Liver (tissue), 9 donors: ENCODE results near the gene DERL3. TPM values are rescaled to one million over a fixed set of nuclear protein-coding genes. Genes with fewer than 3 reads are reported as not detected.

Experiments used
- DNase-seq: peaks from one replicate; pipeline ENCODE4 v3.0.0-alpha.2; 2017; ENCODE audit warnings: low spot score
- H3K27ac ChIP-seq, 2 donors: one replicate each; pipeline ENCODE4 v1.7.0; 2013; ENCODE audit warnings: inconsistent platforms in 2 of 2, low read length in 2 of 2, control low read depth in 1 of 2, low read depth in 1 of 2, mild to moderate bottlenecking in 1 of 2
- H3K27me3 ChIP-seq, 4 donors: one replicate each; pipeline versions ENCODE4 v1.6.1 to v1.7.0; 2013; ENCODE audit warnings: low read length in 3 of 4, inconsistent platforms in 1 of 4, mild to moderate bottlenecking in 1 of 4, moderate library complexity in 1 of 4; ENCODE audit not compliant: control insufficient read depth in 4 of 4, insufficient read depth in 4 of 4
- H3K36me3 ChIP-seq, 4 donors: one replicate each; pipeline versions ENCODE4 v1.6.1 to v1.7.0; 2013; ENCODE audit warnings: low read length in 3 of 4, mild to moderate bottlenecking in 3 of 4, low read depth in 1 of 4, moderate library complexity in 1 of 4; ENCODE audit not compliant: control insufficient read depth in 4 of 4, insufficient read depth in 3 of 4
- H3K4me1 ChIP-seq, 4 donors: one replicate each; pipeline versions ENCODE4 v1.6.1 to v1.7.0; 2013; ENCODE audit warnings: low read length in 3 of 4, mild to moderate bottlenecking in 3 of 4, moderate library complexity in 1 of 4; ENCODE audit not compliant: control insufficient read depth in 4 of 4, insufficient read depth in 4 of 4
- H3K4me3 ChIP-seq, 3 donors: one replicate each; pipeline versions ENCODE4 v1.6.1 to v1.7.0; 2013; ENCODE audit warnings: low read length in 3 of 3, control low read depth in 1 of 3, low read depth in 1 of 3, mild to moderate bottlenecking in 1 of 3
- H3K9ac ChIP-seq, 2 donors: one replicate each; pipeline ENCODE4 v1.7.0; 2013; ENCODE audit warnings: low read length in 2 of 2, mild to moderate bottlenecking in 2 of 2, moderate library complexity in 2 of 2, control low read depth in 1 of 2, low read depth in 1 of 2
- H3K9me3 ChIP-seq, 4 donors: one replicate each; pipeline versions ENCODE4 v1.6.1 to v1.7.0; 2013; ENCODE audit warnings: low read length in 3 of 4; ENCODE audit not compliant: control insufficient read depth in 4 of 4
- HNF4G ChIP-seq: IDR thresholded peaks from 2 replicates; pipeline ENCODE4 v1.6.1; 2016; ENCODE audit warnings: antibody characterized with exemption
- NR2F2 ChIP-seq: IDR thresholded peaks from 2 replicates; pipeline ENCODE4 v1.6.1; 2016; ENCODE audit warnings: antibody characterized with exemption
- RAD21 ChIP-seq, 2 donors: IDR thresholded peaks; 2 replicates each; pipeline ENCODE4 v1.6.1; 2016; ENCODE audit warnings: antibody characterized with exemption in 2 of 2, mild to moderate bottlenecking in 2 of 2
- RXRA ChIP-seq, 2 donors: IDR thresholded peaks; 2 replicates each; pipeline ENCODE4 v1.6.1; 2017 to 2018; ENCODE audit warnings: antibody characterized with exemption in 2 of 2, mild to moderate bottlenecking in 1 of 2
- TAF1 ChIP-seq: conservative IDR thresholded peaks from 2 replicates; pipeline ENCODE4 v1.6.1; 2016; ENCODE audit warnings: antibody characterized with exemption, mild to moderate bottlenecking
- WGBS: extraction: QIAGEN DNeasy Blood & Tissue Kit; methylation state at CpG from one replicate; pipeline ENCODE4 v1.1.7; 2013; 5-methylcytosine and 5-hydroxymethylcytosine counted together
- polyA plus RNA-seq, 2 donors: library from polyadenylated mRNA; stranded (reverse) in 1 of 2; unstranded in 1 of 2; fragments of 200-250 nt in 1 of 2; fragments of >200 nt in 1 of 2; fragmentation: Nextera tagmentation in 1 of 2; extraction: Ambion mirVana in 1 of 2; gene quantifications; one replicate each; pipeline versions ENCODE4 v1.2.1 to v1.2.3, GENCODE V29; 2013 to 2015
- total RNA-seq, 2 donors: library from RNA; depleted of rRNA; stranded (reverse); fragments of >200 nt; gene quantifications; one replicate each; pipeline ENCODE4 v1.2.3, GENCODE V29; 2014
- TF ChIP-seq, protein P1 (sequence below): fragments of 150-350 bp; IDR thresholded peaks from 2 replicates; pipeline ENCODE4 v1.5.1; 2017; ENCODE audit warnings: improper control_type of control experiment, low read depth, low read length; ENCODE audit not compliant: missing input control
- donor health status: healthy.
- donor health status: healthy.
- donor health status: healthy.
- donor health status: healthy.
- donor health status: healthy.

DERL3 gene
- total and polyA plus RNA-seq, 4 donors, result 1.0 to 9.3 (median 3.9) TPM

DNA sequence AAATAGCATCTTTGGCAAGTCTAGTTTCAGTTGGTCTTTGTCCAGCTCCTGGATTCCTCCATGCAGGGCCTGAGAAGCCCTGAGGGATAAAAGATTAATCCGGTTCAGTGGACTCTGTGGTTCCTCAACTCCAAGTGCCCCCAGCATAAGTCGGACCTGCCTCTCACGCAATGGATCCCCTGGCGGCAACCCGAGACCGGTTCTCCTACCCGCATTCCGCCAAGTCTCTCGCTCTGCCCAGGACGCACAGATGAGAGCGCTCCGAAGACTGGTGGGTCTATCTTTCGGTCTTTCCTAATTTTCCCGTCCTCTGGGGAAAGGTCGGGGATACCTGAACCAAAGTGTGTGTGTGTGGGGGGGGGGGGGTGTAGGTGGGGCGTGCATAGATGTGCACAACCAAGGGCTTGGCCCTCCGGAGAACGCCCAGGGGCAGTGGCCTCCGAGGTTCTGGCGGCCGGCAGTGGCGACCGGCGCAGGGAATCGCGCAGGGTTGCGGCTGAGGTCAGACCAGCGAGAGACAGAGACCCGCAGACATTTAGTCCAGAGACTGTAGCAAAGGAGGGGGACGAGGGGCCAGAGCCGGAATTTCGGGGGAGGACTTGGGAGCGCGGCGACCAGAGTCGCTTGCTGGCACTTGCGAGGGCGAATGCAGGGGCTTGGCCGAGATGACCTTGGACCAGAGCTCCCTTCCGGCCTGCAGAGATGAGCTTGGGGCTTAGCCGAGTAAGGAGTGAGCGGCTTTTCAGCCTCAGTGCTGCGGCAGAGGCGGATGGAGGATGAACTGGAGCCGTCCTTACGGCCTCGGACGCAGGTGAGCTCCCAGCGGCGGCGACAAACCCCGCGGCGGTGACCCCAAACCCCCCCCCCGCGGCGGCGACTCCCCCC lies 18.2 kb upstream of the DERL3 start:
- peaks cover 0 to 21% (median 13%) of the 10 kb centered on the region in 4 donors for H3K4me1 ChIP-seq
- H3K9me3 ChIP-seq, result no peaks in the 10 kb centered on the region
- no peaks in the 10 kb centered on the region for H3K36me3 ChIP-seq
- H3K4me3 ChIP-seq, result peak overlapping the region; percentile 50 to 96 (median 84)
- 4% methylated on average over 58 of the region's 58 CpGs for WGBS
- H3K27ac ChIP-seq, result peak overlapping the region; percentile 87 to 88
- H3K27me3 ChIP-seq, result no peaks in the 10 kb centered on the region
- peak overlapping the region; percentile 5 to 88 for H3K9ac ChIP-seq
- TF ChIP-seq RXRA (IDR thresholded peaks at IDR 0.05), result no peak
- peak; percentile 33 for TF ChIP-seq NR2F2
- DNase-seq, result peak; percentile 52

DNA sequence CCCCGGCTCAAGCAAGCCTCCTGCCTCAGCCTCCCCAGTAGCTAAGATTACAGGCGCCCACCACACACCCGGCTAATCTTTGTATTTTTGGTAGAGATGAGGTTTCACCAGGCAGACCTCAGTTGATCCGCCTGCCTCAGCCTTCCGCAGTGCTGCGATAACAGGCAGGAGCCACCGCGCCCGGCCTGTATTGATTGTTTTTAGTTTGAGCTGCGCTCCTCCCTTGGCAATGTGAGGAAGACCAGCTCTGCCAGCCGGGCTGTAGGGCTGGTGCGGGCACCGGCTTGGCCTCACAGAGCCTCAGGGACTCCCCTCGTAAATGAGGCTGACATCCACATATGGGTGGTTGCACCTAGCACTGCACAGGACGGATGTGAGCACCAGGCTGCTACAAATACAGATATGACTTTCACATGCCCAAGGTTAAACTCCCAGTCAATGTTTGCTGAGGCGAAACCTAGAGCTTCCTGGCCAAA lies 11.4 kb upstream of the DERL3 start:
- H3K4me3 ChIP-seq, result peak overlapping the region in 2 of 3 donors; percentile 5 to 37
- H3K27ac ChIP-seq, result no peak overlapping the region
- peaks cover 2 to 15% (median 7%) of the 10 kb centered on the region in 4 donors for H3K4me1 ChIP-seq
- H3K9me3 ChIP-seq, result no peaks in the 10 kb centered on the region
- no peak for TF ChIP-seq TAF1
- TF ChIP-seq RXRA (IDR thresholded peaks at IDR 0.05), result peak in 1 of 2 donors; percentile 2
- H3K9ac ChIP-seq, result no peak overlapping the region
- 32% methylated on average over 16 of the region's 16 CpGs for WGBS
- H3K36me3 ChIP-seq, result no peaks in the 10 kb centered on the region
- DNase-seq, result no peak
- H3K27me3 ChIP-seq, result no peaks in the 10 kb centered on the region

DNA sequence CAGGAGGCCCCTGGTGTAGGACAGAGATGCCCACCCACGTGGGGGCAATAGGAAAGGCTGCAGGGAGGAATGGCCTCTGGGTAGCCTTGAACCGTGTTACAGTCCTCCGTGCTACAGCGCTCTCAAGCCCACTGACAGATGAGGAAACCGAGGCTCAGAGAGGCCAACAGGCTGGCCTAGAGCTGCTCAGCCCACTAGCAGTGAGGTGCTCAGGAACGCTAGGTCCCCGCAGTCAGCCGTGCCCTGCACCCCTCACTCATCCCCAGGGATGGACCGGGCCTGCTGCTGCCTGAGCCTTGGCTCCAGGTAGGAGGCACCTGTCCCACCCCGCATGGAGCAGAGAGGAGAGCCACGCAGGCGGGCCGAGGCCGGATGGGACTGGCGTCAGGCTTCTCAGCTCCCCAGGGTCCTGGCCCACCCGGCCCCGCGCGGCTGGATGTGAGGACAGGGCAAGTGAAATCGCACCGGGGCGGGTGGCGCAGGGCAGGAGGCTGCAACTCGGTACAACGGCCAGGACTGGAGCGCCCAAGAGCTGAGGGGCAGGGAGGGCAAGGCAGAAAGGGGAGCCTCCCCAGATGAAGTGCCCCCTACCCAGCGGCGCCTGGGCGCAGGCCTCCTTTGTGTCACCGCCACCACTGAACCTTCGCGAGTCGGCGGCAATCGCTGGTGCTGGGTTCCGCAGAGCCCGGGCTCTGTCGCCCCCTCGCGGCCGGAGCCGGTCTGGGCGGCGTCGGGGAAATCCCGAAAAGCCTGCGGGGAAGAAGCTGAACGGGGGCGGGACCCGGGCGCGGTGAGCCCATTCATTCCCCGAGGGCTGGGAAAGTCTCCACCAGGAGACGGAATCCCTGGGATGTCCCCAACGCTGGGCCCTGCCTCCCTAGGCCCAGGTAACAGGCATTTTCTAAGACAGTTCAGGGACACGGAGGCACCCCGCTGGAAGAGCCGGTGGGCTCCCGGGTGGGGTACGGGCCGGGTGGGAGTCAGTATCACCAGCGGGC lies 10.5 kb upstream of the DERL3 start:
- no peak overlapping the region for H3K27ac ChIP-seq
- H3K4me3 ChIP-seq, result peak overlapping the region in 2 of 3 donors; percentile 5 to 37
- H3K9me3 ChIP-seq, result no peaks in the 10 kb centered on the region
- peak; percentile 90 for DNase-seq
- WGBS, result 25% methylated on average over 62 of the region's 62 CpGs
- H3K27me3 ChIP-seq, result no peaks in the 10 kb centered on the region
- no peaks in the 10 kb centered on the region for H3K36me3 ChIP-seq
- peaks cover 2 to 15% (median 7%) of the 10 kb centered on the region in 4 donors for H3K4me1 ChIP-seq
- no peak overlapping the region for H3K9ac ChIP-seq
- TF ChIP-seq HNF4G (no peak), RAD21 (IDR thresholded peaks at IDR 0.05) (peak; percentile 97 to 99)
- TF ChIP-seq, protein P1, sequence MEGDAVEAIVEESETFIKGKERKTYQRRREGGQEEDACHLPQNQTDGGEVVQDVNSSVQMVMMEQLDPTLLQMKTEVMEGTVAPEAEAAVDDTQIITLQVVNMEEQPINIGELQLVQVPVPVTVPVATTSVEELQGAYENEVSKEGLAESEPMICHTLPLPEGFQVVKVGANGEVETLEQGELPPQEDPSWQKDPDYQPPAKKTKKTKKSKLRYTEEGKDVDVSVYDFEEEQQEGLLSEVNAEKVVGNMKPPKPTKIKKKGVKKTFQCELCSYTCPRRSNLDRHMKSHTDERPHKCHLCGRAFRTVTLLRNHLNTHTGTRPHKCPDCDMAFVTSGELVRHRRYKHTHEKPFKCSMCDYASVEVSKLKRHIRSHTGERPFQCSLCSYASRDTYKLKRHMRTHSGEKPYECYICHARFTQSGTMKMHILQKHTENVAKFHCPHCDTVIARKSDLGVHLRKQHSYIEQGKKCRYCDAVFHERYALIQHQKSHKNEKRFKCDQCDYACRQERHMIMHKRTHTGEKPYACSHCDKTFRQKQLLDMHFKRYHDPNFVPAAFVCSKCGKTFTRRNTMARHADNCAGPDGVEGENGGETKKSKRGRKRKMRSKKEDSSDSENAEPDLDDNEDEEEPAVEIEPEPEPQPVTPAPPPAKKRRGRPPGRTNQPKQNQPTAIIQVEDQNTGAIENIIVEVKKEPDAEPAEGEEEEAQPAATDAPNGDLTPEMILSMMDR, result peak; percentile 97
